ENCODE results near the gene AFG1L.

DNA sequence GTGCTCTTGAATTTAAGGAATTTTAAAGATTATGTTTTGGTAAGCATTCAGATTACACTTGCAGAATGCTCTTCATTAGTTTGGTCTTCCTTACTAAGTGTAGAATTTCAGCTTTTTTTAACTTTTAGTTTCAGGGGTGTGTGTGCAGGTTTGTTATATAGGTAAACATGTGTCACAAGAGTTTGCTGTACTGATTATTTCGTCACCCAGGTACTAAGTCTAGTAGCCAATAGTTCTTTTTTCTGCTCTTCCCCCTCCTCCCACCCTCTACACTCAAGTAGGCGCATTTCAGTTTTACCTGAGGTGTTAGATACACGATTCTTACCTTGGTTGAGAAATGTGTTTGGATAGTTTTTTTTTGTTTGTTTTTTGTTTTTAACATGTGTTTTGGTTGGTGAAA, 68.3 kb downstream of the AFG1L start:
- TF ChIP-seq, protein P1, sequence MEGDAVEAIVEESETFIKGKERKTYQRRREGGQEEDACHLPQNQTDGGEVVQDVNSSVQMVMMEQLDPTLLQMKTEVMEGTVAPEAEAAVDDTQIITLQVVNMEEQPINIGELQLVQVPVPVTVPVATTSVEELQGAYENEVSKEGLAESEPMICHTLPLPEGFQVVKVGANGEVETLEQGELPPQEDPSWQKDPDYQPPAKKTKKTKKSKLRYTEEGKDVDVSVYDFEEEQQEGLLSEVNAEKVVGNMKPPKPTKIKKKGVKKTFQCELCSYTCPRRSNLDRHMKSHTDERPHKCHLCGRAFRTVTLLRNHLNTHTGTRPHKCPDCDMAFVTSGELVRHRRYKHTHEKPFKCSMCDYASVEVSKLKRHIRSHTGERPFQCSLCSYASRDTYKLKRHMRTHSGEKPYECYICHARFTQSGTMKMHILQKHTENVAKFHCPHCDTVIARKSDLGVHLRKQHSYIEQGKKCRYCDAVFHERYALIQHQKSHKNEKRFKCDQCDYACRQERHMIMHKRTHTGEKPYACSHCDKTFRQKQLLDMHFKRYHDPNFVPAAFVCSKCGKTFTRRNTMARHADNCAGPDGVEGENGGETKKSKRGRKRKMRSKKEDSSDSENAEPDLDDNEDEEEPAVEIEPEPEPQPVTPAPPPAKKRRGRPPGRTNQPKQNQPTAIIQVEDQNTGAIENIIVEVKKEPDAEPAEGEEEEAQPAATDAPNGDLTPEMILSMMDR (conservative IDR thresholded peaks at IDR 0.05; ENCODE audit: low read length), result no peak
- no peak for TF ChIP-seq EZH2phosphoT487 (IDR thresholded peaks at IDR 0.05; ENCODE audit: borderline replicate concordance)

Data from Loucy (cell line).